HG02642 (cell line): ENCODE measurements around the gene NCAPH2.
A peak's percentile ranks its signal among the peaks of the same experiment; 100 is the strongest.

ENCODE experiments used
- ATAC-seq: cut with Tn5 transposase; IDR thresholded peaks from one replicate; pipeline ENCODE4 v1.9.1; 2021; ENCODE audit warnings: mild to moderate bottlenecking; ENCODE audit not compliant: unreplicated experiment, poor library complexity

Gene NCAPH2

GRCh38 chr22:50488006-50488677 lies 19.9 kb upstream of the NCAPH2 start:
- no peak for ATAC-seq

GRCh38 chr22:50488886-50489285 lies 19.1 kb upstream of the NCAPH2 start:
- no peak for ATAC-seq

- ATAC-seq, result no peak
Measured at GRCh38 chr22:50489363-50490243, 18.4 kb upstream of the NCAPH2 start.

GRCh38 chr22:50490531-50491308 lies 17.3 kb upstream of the NCAPH2 start:
- ATAC-seq, result no peak

GRCh38 chr22:50497093-50497492 lies 10.9 kb upstream of the NCAPH2 start:
- ATAC-seq, result no peak

GRCh38 chr22:50498322-50498890 lies 9.6 kb upstream of the NCAPH2 start:
- no peak for ATAC-seq

- ATAC-seq, result no peak
Measured at GRCh38 chr22:50500452-50500851, 7.6 kb upstream of the NCAPH2 start.

GRCh38 chr22:50502096-50502495 lies 5.9 kb upstream of the NCAPH2 start:
- no peak for ATAC-seq

- ATAC-seq, result no peak
Measured at GRCh38 chr22:50502628-50503474, 5.2 kb upstream of the NCAPH2 start.

GRCh38 chr22:50503475-50504145 lies 4.4 kb upstream of the NCAPH2 start:
- no peak for ATAC-seq

GRCh38 chr22:50504369-50505211 lies 3.4 kb upstream of the NCAPH2 start:
- no peak for ATAC-seq

GRCh38 chr22:50505276-50505775 lies 2.7 kb upstream of the NCAPH2 start:
- no peak for ATAC-seq

- ATAC-seq, result no peak
Measured at GRCh38 chr22:50505776-50506610, 2.0 kb upstream of the NCAPH2 start.

- ATAC-seq, result peak; percentile 7
Measured at GRCh38 chr22:50506611-50507420, 1.2 kb upstream of the NCAPH2 start.

GRCh38 chr22:50507421-50507990 lies 518 bp upstream of the NCAPH2 start, which contains the start of gene LMF2:
TSS of gene LMF2 (minus strand) at chr22:50507702. CDS start at chr22:50507675, 27 bp downstream.
- peak; percentile 66 for ATAC-seq

GRCh38 chr22:50508897-50509296 lies 873 bp downstream of the NCAPH2 start:
- no peak for ATAC-seq
